PFSK-1 (cell line): ENCODE measurements around the gene OXNAD1.

Experiments used
- FOXP2 ChIP-seq: optimal IDR thresholded peaks from 2 replicates; pipeline ENCODE3; 2011; ENCODE audit warnings: borderline replicate concordance, control low read depth, inconsistent platforms; ENCODE audit not compliant: insufficient read depth; ENCODE audit errors: extremely low read length, extremely low read depth
- POLR2AphosphoS5 ChIP-seq: IDR thresholded peaks from 2 replicates; pipeline ENCODE4 v1.6.1; 2012; ENCODE audit warnings: low read depth, mild to moderate bottlenecking, control low read depth, low read length, moderate library complexity
- SIN3A ChIP-seq: IDR thresholded peaks from 2 replicates; pipeline ENCODE4 v1.6.1; 2012; ENCODE audit warnings: mild to moderate bottlenecking, low read length, moderate library complexity, borderline replicate concordance; ENCODE audit not compliant: insufficient read depth
- TAF1 ChIP-seq: IDR thresholded peaks from 2 replicates; pipeline ENCODE4 v1.6.1; 2012; ENCODE audit warnings: low read length, control low read depth, borderline replicate concordance; ENCODE audit not compliant: insufficient read depth
- TF ChIP-seq, protein P1 (sequence below), 2 experiments: IDR thresholded peaks; 2 replicates each; pipeline versions ENCODE4 v1.6.1 to v1.8.0; 2011 to 2012; ENCODE audit warnings: low read depth in 2 of 2, low read length in 2 of 2, control low read depth in 1 of 2, inconsistent platforms in 1 of 2, mild to moderate bottlenecking in 1 of 2, moderate library complexity in 1 of 2; ENCODE audit not compliant: insufficient read depth in 1 of 2

OXNAD1 gene

DNA sequence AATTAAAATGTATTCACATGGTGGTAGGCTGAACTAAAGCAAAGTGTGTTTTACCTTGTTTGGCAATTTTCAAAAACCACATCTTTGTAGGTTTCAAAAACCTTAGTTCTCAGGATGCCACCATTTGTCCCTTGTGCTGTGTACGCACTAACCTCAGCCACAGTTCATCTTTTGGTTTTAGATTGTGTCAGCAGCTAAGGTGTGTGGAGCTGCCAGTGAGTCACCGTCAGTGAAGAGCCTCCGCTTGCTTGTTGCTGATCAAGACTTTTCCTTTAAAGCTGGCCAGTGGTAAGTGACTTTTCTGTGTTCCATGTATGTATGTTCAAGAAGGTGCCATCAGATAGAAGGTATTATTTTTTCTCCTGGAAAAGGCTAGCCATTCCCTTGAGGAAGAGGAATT lies 21.1 kb downstream of the OXNAD1 start:
- TF ChIP-seq, protein P1, sequence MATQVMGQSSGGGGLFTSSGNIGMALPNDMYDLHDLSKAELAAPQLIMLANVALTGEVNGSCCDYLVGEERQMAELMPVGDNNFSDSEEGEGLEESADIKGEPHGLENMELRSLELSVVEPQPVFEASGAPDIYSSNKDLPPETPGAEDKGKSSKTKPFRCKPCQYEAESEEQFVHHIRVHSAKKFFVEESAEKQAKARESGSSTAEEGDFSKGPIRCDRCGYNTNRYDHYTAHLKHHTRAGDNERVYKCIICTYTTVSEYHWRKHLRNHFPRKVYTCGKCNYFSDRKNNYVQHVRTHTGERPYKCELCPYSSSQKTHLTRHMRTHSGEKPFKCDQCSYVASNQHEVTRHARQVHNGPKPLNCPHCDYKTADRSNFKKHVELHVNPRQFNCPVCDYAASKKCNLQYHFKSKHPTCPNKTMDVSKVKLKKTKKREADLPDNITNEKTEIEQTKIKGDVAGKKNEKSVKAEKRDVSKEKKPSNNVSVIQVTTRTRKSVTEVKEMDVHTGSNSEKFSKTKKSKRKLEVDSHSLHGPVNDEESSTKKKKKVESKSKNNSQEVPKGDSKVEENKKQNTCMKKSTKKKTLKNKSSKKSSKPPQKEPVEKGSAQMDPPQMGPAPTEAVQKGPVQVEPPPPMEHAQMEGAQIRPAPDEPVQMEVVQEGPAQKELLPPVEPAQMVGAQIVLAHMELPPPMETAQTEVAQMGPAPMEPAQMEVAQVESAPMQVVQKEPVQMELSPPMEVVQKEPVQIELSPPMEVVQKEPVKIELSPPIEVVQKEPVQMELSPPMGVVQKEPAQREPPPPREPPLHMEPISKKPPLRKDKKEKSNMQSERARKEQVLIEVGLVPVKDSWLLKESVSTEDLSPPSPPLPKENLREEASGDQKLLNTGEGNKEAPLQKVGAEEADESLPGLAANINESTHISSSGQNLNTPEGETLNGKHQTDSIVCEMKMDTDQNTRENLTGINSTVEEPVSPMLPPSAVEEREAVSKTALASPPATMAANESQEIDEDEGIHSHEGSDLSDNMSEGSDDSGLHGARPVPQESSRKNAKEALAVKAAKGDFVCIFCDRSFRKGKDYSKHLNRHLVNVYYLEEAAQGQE (IDR thresholded peaks at IDR 0.05; ENCODE audit: insufficient read depth in 1 of 2, low read depth in 2 of 2, low read length in 2 of 2) = no peak
- TF ChIP-seq POLR2AphosphoS5 (no peak), SIN3A (no peak), FOXP2 (no peak), TAF1 (no peak)

DNA sequence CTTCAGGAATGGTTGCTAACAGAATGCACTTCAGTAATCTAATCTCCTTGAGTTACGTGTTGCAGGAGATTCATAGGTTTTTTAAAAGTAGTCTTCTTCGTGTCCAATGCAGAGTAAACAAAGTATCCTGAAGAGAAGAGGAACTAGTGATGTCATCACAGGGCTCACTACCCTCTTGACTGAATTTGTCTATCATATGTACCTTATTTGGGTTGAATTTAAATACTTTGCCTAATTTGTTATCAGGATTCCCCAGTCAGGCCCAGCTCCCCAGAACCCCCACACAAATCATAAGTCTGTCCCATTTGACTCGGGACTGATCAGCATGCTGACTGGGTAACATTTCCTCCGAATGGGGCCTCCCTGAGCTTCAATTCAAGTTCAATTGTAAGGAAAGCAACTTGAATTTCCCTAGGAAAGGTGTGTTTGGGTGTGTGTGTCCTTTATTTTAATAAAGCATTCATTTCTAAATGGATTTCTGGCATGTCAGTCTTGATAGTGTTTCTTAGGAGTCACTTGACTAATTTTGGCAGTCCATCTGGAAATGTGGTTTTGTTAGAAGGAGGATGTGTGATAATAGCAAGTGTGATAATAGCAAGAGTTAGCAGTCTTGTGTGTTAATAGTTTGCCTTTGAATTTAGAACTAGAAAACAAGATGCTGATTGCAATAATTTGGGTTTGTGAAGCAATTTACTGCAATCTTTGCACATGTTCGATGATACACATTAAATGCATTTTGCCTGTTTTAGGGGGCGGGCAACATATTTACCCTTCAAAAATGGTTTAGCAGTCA lies 21.9 kb downstream of the OXNAD1 start:
- no peak for TF ChIP-seq POLR2AphosphoS5

DNA sequence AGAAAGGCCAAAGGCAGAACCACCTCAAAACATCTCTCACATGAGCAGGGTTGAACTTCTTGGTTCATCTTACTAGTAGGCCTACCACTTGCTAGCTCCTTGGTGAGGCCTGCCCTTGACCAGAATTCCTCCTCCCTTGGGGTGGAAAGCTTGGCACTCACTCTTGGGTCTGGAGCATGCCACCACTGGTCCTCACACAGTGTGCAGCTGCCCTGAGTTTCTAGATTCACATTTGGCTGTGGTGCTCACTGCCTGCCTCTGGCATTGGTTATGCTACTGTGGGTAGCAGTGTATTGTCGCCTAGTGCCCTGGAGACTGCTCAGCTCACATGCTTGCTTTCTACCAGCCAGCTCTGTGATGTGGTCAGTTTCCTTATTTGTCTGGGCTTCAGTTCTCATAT lies 23.7 kb downstream of the OXNAD1 start:
- TF ChIP-seq, protein P1 (IDR thresholded peaks at IDR 0.05; ENCODE audit: insufficient read depth in 1 of 2, low read depth in 2 of 2, low read length in 2 of 2) = no peak

DNA sequence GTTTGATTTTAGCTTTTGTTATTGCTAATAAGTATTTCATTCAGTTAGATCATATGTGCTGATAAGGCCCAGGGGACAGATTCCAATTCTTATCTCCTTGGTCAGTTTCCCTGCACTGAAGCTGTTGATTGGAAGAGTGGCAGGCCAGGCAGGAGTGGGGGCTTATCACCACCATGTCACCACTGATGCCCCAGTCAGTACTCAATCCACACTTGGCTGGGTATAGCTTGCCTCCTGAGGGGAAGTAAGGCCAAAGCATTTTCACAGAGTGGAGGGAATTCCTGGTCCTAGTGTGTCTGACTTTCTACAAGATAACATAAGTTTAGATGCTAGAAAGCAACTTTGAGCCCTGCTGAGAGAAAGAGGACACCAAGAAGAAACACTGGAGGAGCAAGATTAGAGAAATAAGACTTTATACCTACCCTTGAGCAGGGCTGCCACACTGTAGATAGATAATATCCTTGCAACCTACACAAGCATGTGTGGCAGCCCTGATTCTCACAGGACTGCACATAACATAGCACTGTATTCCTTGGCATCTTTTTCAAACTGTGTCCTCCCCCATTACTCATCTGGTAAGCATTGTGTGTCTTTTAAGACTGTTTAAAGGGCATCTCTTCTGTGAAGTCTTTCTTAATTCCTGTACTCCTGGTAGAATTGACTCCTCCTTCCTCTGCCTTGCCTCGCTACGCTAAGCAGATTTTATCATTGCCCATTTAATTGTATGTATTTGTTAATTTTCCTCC lies 24.3 kb downstream of the OXNAD1 start:
- no peak for TF ChIP-seq SIN3A
- TF ChIP-seq, protein P1 (IDR thresholded peaks at IDR 0.05; ENCODE audit: insufficient read depth in 1 of 2, low read depth in 2 of 2, low read length in 2 of 2) = no peak
- TF ChIP-seq TAF1 = no peak
- TF ChIP-seq POLR2AphosphoS5 = no peak
- TF ChIP-seq FOXP2 = no peak

DNA sequence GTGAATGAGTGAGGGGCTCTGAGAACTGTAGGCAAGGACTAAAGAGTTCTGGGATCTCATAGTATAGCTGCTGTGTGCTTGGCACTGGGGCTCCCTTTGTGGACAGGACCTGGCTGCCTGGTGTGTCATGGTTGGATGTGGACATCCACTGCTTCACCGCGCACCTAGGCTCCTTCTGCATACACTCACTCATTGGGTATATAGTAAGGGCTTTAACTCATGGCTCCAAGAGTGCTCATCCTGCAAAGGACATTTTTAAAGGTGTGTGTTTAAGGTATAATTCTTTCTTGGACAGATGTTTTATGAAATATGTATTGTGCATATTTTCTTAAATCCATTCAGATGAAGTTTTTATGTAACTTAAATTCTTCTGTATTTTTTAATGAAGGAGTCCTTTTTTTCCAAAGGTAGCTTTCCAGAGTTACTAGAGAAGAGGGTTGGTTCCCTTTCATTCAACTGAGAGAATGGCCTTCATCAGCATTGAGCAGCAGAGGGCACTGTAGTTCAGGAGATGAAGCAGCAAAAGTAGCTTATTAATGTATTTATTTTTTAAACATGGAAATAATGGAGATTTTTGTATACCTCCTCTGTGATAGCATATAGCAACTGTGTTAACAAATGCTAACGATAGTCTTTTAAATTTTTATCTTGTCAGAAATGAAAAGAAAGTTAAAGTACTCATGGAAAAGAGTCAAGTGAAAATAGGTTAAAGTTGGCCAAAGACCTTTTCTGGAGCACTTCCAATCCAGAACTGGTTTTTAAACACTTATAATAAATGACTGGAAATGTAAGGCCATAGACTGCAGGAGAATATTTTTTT lies 25.2 kb downstream of the OXNAD1 start:
- no peak for TF ChIP-seq POLR2AphosphoS5
- TF ChIP-seq FOXP2 = no peak
- TF ChIP-seq, protein P1 (IDR thresholded peaks at IDR 0.05; ENCODE audit: insufficient read depth in 1 of 2, low read depth in 2 of 2, low read length in 2 of 2) = no peak
- TF ChIP-seq TAF1 = no peak
- TF ChIP-seq SIN3A = no peak
